ENCODE measurements around the gene MUS81.

GRCh38 chr11:65870307-65870658 lies 10.1 kb downstream of the MUS81 start:
- no peak for TF ChIP-seq EP300 (IDR thresholded peaks at IDR 0.05)
- no peak for TF ChIP-seq CTCF (IDR thresholded peaks at IDR 0.05)
- TF ChIP-seq POLR2A (IDR thresholded peaks at IDR 0.05; ENCODE audit: low read length) = no peak
- TF ChIP-seq JUNB (IDR thresholded peaks at IDR 0.05) = no peak
- no peak for TF ChIP-seq FOSL2 (IDR thresholded peaks at IDR 0.05)
- no peak for TF ChIP-seq FOSL2 (CRISPR knock-in tag; IDR thresholded peaks at IDR 0.05)
- no peak for TF ChIP-seq MAZ (IDR thresholded peaks at IDR 0.05; ENCODE audit: borderline replicate concordance, low read depth, low read length)
- no peak for TF ChIP-seq CEBPB (IDR thresholded peaks at IDR 0.05)
- TF ChIP-seq REST (IDR thresholded peaks at IDR 0.05) = no peak
- no peak for TF ChIP-seq RCOR1 (IDR thresholded peaks at IDR 0.05; ENCODE audit: low read depth, low read length)
